GM23338 (cell line): ENCODE results near the gene CCAR1. TPM values are rescaled to one million over a fixed set of nuclear protein-coding genes. Genes with fewer than 3 reads are reported as not detected.
A peak's percentile ranks its signal among the peaks of the same experiment; 100 is the strongest.

Source experiments
- ATAC-seq: fragments of 200-7000 bp; cut with Tn5 transposase; 3 replicates; pipeline ENCODE4 v1.9.1; 2020
- DNase-seq: peaks from one replicate; pipeline ENCODE4 v3.0.0-alpha.2; 2015; ENCODE audit warnings: low spot score
- H2AFZ ChIP-seq: fragments of 200-600 bp; sonication (generic); 2 replicates; pipeline ENCODE4 v1.8.0; 2016; ENCODE audit warnings: antibody characterized with exemption, mild to moderate bottlenecking, moderate library complexity
- H3F3A ChIP-seq: fragments of 200-600 bp; sonication (generic); replicated peaks from 2 replicates; pipeline ENCODE4 v1.8.0; 2017; ENCODE audit warnings: antibody characterized with exemption, mixed run types, low read depth
- H3K27ac ChIP-seq: fragments of 200-600 bp; sonication (generic); 2 replicates; pipeline ENCODE4 v1.6.1; 2016; ENCODE audit warnings: low read depth
- H3K27me3 ChIP-seq: fragments of 200-600 bp; sonication (generic); 2 replicates; pipeline ENCODE4 v1.8.0; 2016; ENCODE audit warnings: mild to moderate bottlenecking, mixed run types, moderate library complexity; ENCODE audit not compliant: insufficient read depth
- H3K36me3 ChIP-seq: fragments of 200-600 bp; sonication (generic); 2 replicates; pipeline ENCODE4 v1.8.0; 2016; ENCODE audit warnings: mild to moderate bottlenecking; ENCODE audit not compliant: insufficient read depth
- H3K4me1 ChIP-seq: fragments of 200-600 bp; sonication (generic); 2 replicates; pipeline ENCODE4 v1.8.0; 2016; ENCODE audit warnings: mild to moderate bottlenecking, moderate library complexity; ENCODE audit not compliant: insufficient read depth
- H3K4me2 ChIP-seq: fragments of 200-600 bp; sonication (generic); 2 replicates; pipeline ENCODE4 v1.7.1; 2017; ENCODE audit warnings: mixed run types
- H3K4me3 ChIP-seq: fragments of 200-600 bp; sonication (generic); 2 replicates; pipeline ENCODE4 v1.6.1; 2016; ENCODE audit warnings: mixed run types
- H3K79me2 ChIP-seq: fragments of 200-600 bp; sonication (generic); replicated peaks from 2 replicates; pipeline ENCODE4 v1.8.0; 2017; ENCODE audit warnings: mild to moderate bottlenecking; ENCODE audit not compliant: insufficient read depth
- H3K9me2 ChIP-seq: fragments of 200-600 bp; sonication (generic); 2 replicates; pipeline ENCODE4 v1.8.0; 2017; ENCODE audit not compliant: insufficient read depth
- H4K20me1 ChIP-seq: fragments of 200-600 bp; sonication (generic); replicated peaks from 2 replicates; pipeline ENCODE4 v1.8.0; 2017; ENCODE audit warnings: mild to moderate bottlenecking; ENCODE audit not compliant: insufficient read depth
- H3K27ac Mint-ChIP-seq: 2 replicates; pipeline ENCODE4 v1.8.0; 2020; ENCODE audit warnings: inconsistent platforms, mild to moderate bottlenecking, moderate library complexity, mixed read lengths
- H3K27me3 Mint-ChIP-seq: 3 replicates; pipeline ENCODE4 v1.8.0; 2022; ENCODE audit warnings: low read depth, mild to moderate bottlenecking, moderate library complexity, mixed read lengths, inconsistent platforms; ENCODE audit not compliant: insufficient read depth, poor library complexity
- H3K36me3 Mint-ChIP-seq: 3 replicates; pipeline ENCODE4 v1.8.0; 2021; ENCODE audit warnings: low read depth, mild to moderate bottlenecking, inconsistent platforms, moderate library complexity, mixed read lengths
- H3K4me1 Mint-ChIP-seq: 3 replicates; pipeline ENCODE4 v1.8.0; 2020; ENCODE audit warnings: mild to moderate bottlenecking, inconsistent platforms, mixed read lengths
- H3K4me3 Mint-ChIP-seq: 3 replicates; pipeline ENCODE4 v1.8.0; 2021; ENCODE audit warnings: moderate library complexity, mild to moderate bottlenecking, inconsistent platforms, mixed read lengths
- H3K9me3 Mint-ChIP-seq: 3 replicates; pipeline ENCODE4 v1.8.0; 2020; ENCODE audit warnings: moderate library complexity, mild to moderate bottlenecking, inconsistent platforms, mixed read lengths
- CREB1 ChIP-seq: fragments of 250-450 bp; sonication (Bioruptor Pico); IDR thresholded peaks from 2 replicates; pipeline ENCODE4 v1.5.0; 2020; ENCODE audit warnings: low read depth, mild to moderate bottlenecking, moderate library complexity
- CTCF ChIP-seq, 2 experiments: fragments of 200-600 bp in 1 of 2; sonication (generic) in 1 of 2; conservative IDR thresholded peaks; 2 replicates each; pipeline versions ENCODE4 v1.5.1 to v1.6.1; 2016 to 2017; ENCODE audit warnings: antibody characterized with exemption in 2 of 2, low read depth in 2 of 2, mild to moderate bottlenecking in 2 of 2, moderate library complexity in 1 of 2
- EZH2 ChIP-seq: fragments of 200-600 bp; sonication (generic); IDR thresholded peaks from one replicate; pipeline ENCODE4 v1.8.0; 2017; ENCODE audit warnings: antibody characterized with exemption, mild to moderate bottlenecking, low read depth; ENCODE audit not compliant: unreplicated experiment
- POLR2AphosphoS5 ChIP-seq: IDR thresholded peaks from 2 replicates; pipeline ENCODE4 v1.6.1; 2016; ENCODE audit warnings: antibody characterized with exemption, low read depth
- long read RNA-seq: library from polyadenylated mRNA; unstranded; transcript quantifications from one replicate; pipeline ENCODE4 v2.0.0, GENCODE V29; 2020; ENCODE audit not compliant: unreplicated experiment
- polyA plus RNA-seq: library from polyadenylated mRNA; unstranded; fragments of >200 nt; fragmentation: Nextera tagmentation; extraction: Ambion mirVana; gene quantifications from 2 replicates; pipeline ENCODE4 v1.2.1, GENCODE V29; 2016
- total RNA-seq: library from RNA; depleted of rRNA; stranded (reverse); fragments of >200 nt; shearing (Covaris generic); gene quantifications from 2 replicates; pipeline ENCODE4 v1.2.3, GENCODE V29; 2014; rRNA removed
- TF ChIP-seq, protein P1 (sequence below): IDR thresholded peaks from one replicate; pipeline ENCODE4 v1.6.1; 2018; ENCODE audit warnings: antibody characterized with exemption; ENCODE audit not compliant: unreplicated experiment
- TF ChIP-seq, protein P2 (sequence below): IDR thresholded peaks from 2 replicates; pipeline ENCODE4 v1.6.1; 2016; ENCODE audit warnings: antibody characterized with exemption

Gene CCAR1, protein sequence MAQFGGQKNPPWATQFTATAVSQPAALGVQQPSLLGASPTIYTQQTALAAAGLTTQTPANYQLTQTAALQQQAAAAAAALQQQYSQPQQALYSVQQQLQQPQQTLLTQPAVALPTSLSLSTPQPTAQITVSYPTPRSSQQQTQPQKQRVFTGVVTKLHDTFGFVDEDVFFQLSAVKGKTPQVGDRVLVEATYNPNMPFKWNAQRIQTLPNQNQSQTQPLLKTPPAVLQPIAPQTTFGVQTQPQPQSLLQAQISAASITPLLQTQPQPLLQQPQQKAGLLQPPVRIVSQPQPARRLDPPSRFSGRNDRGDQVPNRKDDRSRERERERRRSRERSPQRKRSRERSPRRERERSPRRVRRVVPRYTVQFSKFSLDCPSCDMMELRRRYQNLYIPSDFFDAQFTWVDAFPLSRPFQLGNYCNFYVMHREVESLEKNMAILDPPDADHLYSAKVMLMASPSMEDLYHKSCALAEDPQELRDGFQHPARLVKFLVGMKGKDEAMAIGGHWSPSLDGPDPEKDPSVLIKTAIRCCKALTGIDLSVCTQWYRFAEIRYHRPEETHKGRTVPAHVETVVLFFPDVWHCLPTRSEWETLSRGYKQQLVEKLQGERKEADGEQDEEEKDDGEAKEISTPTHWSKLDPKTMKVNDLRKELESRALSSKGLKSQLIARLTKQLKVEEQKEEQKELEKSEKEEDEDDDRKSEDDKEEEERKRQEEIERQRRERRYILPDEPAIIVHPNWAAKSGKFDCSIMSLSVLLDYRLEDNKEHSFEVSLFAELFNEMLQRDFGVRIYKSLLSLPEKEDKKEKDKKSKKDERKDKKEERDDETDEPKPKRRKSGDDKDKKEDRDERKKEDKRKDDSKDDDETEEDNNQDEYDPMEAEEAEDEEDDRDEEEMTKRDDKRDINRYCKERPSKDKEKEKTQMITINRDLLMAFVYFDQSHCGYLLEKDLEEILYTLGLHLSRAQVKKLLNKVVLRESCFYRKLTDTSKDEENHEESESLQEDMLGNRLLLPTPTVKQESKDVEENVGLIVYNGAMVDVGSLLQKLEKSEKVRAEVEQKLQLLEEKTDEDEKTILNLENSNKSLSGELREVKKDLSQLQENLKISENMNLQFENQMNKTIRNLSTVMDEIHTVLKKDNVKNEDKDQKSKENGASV
- total RNA-seq (84.1 and 118 TPM in 2 replicates), polyA plus RNA-seq (103 and 121 TPM in 2 replicates)
- long read RNA-seq, partial matches to known transcripts = 28 of 40 reads
- long read RNA-seq, other reads (novel, unspliced or antisense) = 11 of 40 reads

- peaks cover 8% of the 10 kb centered on the region for H3K27me3 Mint-ChIP-seq
- peak within 1 kb of the TSS; percentile 99 for H3K27ac Mint-ChIP-seq
- Histone ChIP-seq H3K4me2 (peak within 1 kb of the TSS; percentile 85), H3K4me1 (peaks cover 7% of the 10 kb centered on the region; the same call in 1 of the 2 replicates), H2AFZ (peak within 1 kb of the TSS; percentile 72; the same call in 1 of the 2 replicates), H3K36me3 (peaks cover 23% of the 10 kb centered on the region), H4K20me1 (0 out of 2 replicates have a peak, but pooled peaks cover 7% of the 10 kb centered on the region), H3K27me3 (no peaks in the 10 kb centered on the region), H3K4me3 (peak within 1 kb of the TSS; percentile 88), H3F3A (peaks cover 16% of the 10 kb centered on the region; the same call in 1 of the 2 replicates), H3K27ac (peak within 1 kb of the TSS; percentile 91), H3K79me2 (peaks cover 47% of the 10 kb centered on the region), H3K9me2 (peaks cover 6% of the 10 kb centered on the region; the same call in 1 of the 2 replicates)
- TF ChIP-seq EZH2 = no peak
- TF ChIP-seq CREB1 = peak; percentile 87
- TF ChIP-seq POLR2AphosphoS5 = peak; percentile 79
- TF ChIP-seq, protein P1, sequence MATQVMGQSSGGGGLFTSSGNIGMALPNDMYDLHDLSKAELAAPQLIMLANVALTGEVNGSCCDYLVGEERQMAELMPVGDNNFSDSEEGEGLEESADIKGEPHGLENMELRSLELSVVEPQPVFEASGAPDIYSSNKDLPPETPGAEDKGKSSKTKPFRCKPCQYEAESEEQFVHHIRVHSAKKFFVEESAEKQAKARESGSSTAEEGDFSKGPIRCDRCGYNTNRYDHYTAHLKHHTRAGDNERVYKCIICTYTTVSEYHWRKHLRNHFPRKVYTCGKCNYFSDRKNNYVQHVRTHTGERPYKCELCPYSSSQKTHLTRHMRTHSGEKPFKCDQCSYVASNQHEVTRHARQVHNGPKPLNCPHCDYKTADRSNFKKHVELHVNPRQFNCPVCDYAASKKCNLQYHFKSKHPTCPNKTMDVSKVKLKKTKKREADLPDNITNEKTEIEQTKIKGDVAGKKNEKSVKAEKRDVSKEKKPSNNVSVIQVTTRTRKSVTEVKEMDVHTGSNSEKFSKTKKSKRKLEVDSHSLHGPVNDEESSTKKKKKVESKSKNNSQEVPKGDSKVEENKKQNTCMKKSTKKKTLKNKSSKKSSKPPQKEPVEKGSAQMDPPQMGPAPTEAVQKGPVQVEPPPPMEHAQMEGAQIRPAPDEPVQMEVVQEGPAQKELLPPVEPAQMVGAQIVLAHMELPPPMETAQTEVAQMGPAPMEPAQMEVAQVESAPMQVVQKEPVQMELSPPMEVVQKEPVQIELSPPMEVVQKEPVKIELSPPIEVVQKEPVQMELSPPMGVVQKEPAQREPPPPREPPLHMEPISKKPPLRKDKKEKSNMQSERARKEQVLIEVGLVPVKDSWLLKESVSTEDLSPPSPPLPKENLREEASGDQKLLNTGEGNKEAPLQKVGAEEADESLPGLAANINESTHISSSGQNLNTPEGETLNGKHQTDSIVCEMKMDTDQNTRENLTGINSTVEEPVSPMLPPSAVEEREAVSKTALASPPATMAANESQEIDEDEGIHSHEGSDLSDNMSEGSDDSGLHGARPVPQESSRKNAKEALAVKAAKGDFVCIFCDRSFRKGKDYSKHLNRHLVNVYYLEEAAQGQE = no peak
- peaks cover 38% of the 10 kb centered on the region for H3K36me3 Mint-ChIP-seq
- peaks cover 6% of the 10 kb centered on the region for H3K4me1 Mint-ChIP-seq
- peak; percentile 96 for ATAC-seq
- DNase-seq = peak; percentile 98
- H3K9me3 Mint-ChIP-seq = no peaks in the 10 kb centered on the region; the same call in 1 of the 3 replicates
- peak within 1 kb of the TSS; percentile 77 for H3K4me3 Mint-ChIP-seq
These were observed at the start of gene CCAR1 for GRCh38 chr10:68720793-68721672. CCAR1 (plus strand) TSS chr10:68721239; CDS start chr10:68722505, 1,266 bp downstream.

- Histone ChIP-seq H3K9me2 (no peaks in the 10 kb centered on the region), H4K20me1 (no peaks in the 10 kb centered on the region), H3K27me3 (no peaks in the 10 kb centered on the region), H3K4me2 (no peak overlapping the region), H2AFZ (no peak overlapping the region), H3F3A (peaks cover 13% of the 10 kb centered on the region; the same call in 1 of the 2 replicates), H3K27ac (no peak overlapping the region; the same call in 1 of the 2 replicates), H3K79me2 (peaks cover 4% of the 10 kb centered on the region; the same call in 1 of the 2 replicates), H3K4me1 (no peaks in the 10 kb centered on the region), H3K4me3 (no peak overlapping the region), H3K36me3 (peaks cover 42% of the 10 kb centered on the region)
- Mint-ChIP-seq H3K27me3 (peaks cover 2% of the 10 kb centered on the region), H3K4me1 (no peaks in the 10 kb centered on the region), H3K27ac (no peak overlapping the region), H3K36me3 (peaks cover 64% of the 10 kb centered on the region), H3K9me3 (no peaks in the 10 kb centered on the region), H3K4me3 (no peak overlapping the region)
- ATAC-seq (no peak), DNase-seq (no peak)
- TF ChIP-seq, protein P2, sequence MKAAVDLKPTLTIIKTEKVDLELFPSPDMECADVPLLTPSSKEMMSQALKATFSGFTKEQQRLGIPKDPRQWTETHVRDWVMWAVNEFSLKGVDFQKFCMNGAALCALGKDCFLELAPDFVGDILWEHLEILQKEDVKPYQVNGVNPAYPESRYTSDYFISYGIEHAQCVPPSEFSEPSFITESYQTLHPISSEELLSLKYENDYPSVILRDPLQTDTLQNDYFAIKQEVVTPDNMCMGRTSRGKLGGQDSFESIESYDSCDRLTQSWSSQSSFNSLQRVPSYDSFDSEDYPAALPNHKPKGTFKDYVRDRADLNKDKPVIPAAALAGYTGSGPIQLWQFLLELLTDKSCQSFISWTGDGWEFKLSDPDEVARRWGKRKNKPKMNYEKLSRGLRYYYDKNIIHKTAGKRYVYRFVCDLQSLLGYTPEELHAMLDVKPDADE = no peak
- no peak for TF ChIP-seq CTCF (conservative IDR thresholded peaks at IDR 0.05; ENCODE audit: low read depth in 2 of 2)
These were observed 36.6 kb upstream of the CCAR1 start for GRCh38 chr10:68684413-68684812.
